Peyer's patch (tissue), 4 donors: ENCODE results near the gene CAPN7. TPM values are rescaled to one million over a fixed set of nuclear protein-coding genes. Genes with fewer than 3 reads are reported as not detected.

Experiments used
- DNase-seq, 3 donors: peaks; one replicate each; pipeline ENCODE4 v3.0.0-alpha.2; 2017 to 2019
- H3K27ac ChIP-seq, 4 donors: fragments of 200-600 bp; sonication (generic); one replicate each; pipeline ENCODE4 v1.5.1; 2016 to 2019
- H3K27me3 ChIP-seq, 2 donors: fragments of 200-600 bp; sonication (generic); one replicate each; pipeline ENCODE4 v1.5.1; 2019
- H3K36me3 ChIP-seq, 3 donors: fragments of 200-600 bp; sonication (generic); one replicate each; pipeline ENCODE4 v1.5.1; 2016 to 2019
- H3K4me1 ChIP-seq, 4 donors: fragments of 200-600 bp; sonication (generic); one replicate each; pipeline ENCODE4 v1.5.1; 2016 to 2019
- H3K4me3 ChIP-seq, 4 donors: fragments of 200-600 bp; sonication (generic); 1 replicate in 3 of 4; 2 replicates in 1 of 4; pipeline ENCODE4 v1.5.1; 2016 to 2019; ENCODE audit warnings: mild to moderate bottlenecking in 1 of 4
- H3K9me3 ChIP-seq, 4 donors: fragments of 200-600 bp; sonication (generic); one replicate each; pipeline ENCODE4 v1.5.1; 2016 to 2019; ENCODE audit warnings: mild to moderate bottlenecking in 1 of 4
- CTCF ChIP-seq, 6 experiments: fragments of 450-650 bp in 4 of 6; fragments of 200-600 bp in 2 of 6; sonication (generic) in 1 of 6; IDR thresholded peaks; one replicate each; pipeline ENCODE4 v1.5.1; 2017 to 2019; ENCODE audit warnings: antibody characterized with exemption in 6 of 6, mild to moderate bottlenecking in 3 of 6, moderate library complexity in 1 of 6
- POLR2A ChIP-seq, 2 donors: fragments of 450-650 bp; IDR thresholded peaks; one replicate each; pipeline ENCODE4 v1.5.1; 2017; ENCODE audit warnings: antibody characterized with exemption in 2 of 2, mild to moderate bottlenecking in 2 of 2, moderate library complexity in 2 of 2
- total RNA-seq, 4 donors: library from RNA; depleted of rRNA; stranded (reverse); fragments of >200 nt; gene quantifications; one replicate each; pipeline ENCODE4 v1.1.0, GENCODE V29; 2016

The CAPN7 gene
- total RNA-seq, 4 donors from 2014 or later, result 50.3 to 115 (median 69.3) TPM

GRCh38 chr3:15279671-15280402 is 73.8 kb downstream of the CAPN7 start:
- no peak overlapping the region for H3K27ac ChIP-seq
- TF ChIP-seq CTCF (IDR thresholded peaks at IDR 0.05), result no peak
- no peak for TF ChIP-seq POLR2A (IDR thresholded peaks at IDR 0.05)
- no peak overlapping the region for H3K4me3 ChIP-seq
- no peak for DNase-seq
- no peaks in the 10 kb centered on the region for H3K9me3 ChIP-seq
- no peaks in the 10 kb centered on the region for H3K36me3 ChIP-seq
- H3K4me1 ChIP-seq, result peaks cover 0 to 12% (median 4%) of the 10 kb centered on the region in 4 donors
- H3K27me3 ChIP-seq, result no peaks in the 10 kb centered on the region

GRCh38 chr3:15280853-15281532 is 74.9 kb downstream of the CAPN7 start:
- DNase-seq, result peak in 1 of 3 donors; percentile 63
- peak in 3 of 6 experiments; percentile 24 to 35 (median 27) for TF ChIP-seq CTCF (IDR thresholded peaks at IDR 0.05)
- no peak for TF ChIP-seq POLR2A (IDR thresholded peaks at IDR 0.05)

GRCh38 chr3:15281817-15282216 is 75.8 kb downstream of the CAPN7 start:
- DNase-seq, result no peak
- TF ChIP-seq POLR2A (IDR thresholded peaks at IDR 0.05), result no peak
- no peak for TF ChIP-seq CTCF (IDR thresholded peaks at IDR 0.05)
- Histone ChIP-seq H3K9me3 (no peaks in the 10 kb centered on the region), H3K4me3 (no peak overlapping the region), H3K36me3 (no peaks in the 10 kb centered on the region), H3K4me1 (peaks cover 0 to 12% (median 4%) of the 10 kb centered on the region in 4 donors), H3K27me3 (no peaks in the 10 kb centered on the region), H3K27ac (no peak overlapping the region)

More at GRCh38 chr3:15280853-15281532, 74.9 kb downstream of the CAPN7 start:
- Histone ChIP-seq H3K4me3 (no peak overlapping the region), H3K27ac (no peak overlapping the region), H3K36me3 (no peaks in the 10 kb centered on the region), H3K9me3 (no peaks in the 10 kb centered on the region), H3K27me3 (no peaks in the 10 kb centered on the region), H3K4me1 (peaks cover 0 to 12% (median 4%) of the 10 kb centered on the region in 4 donors)

- no peak for DNase-seq
- no peak overlapping the region for H3K27ac ChIP-seq
- H3K4me1 ChIP-seq, result peaks cover 0 to 12% (median 4%) of the 10 kb centered on the region in 4 donors
- H3K27me3 ChIP-seq, result no peaks in the 10 kb centered on the region
- no peak overlapping the region for H3K4me3 ChIP-seq
- TF ChIP-seq POLR2A (IDR thresholded peaks at IDR 0.05) (no peak), CTCF (IDR thresholded peaks at IDR 0.05) (no peak)
- no peaks in the 10 kb centered on the region for H3K9me3 ChIP-seq
- no peaks in the 10 kb centered on the region for H3K36me3 ChIP-seq
These were observed 77.7 kb downstream of the CAPN7 start for GRCh38 chr3:15283702-15284101.

GRCh38 chr3:15284121-15284889 is 78.3 kb downstream of the CAPN7 start:
- no peak for DNase-seq
- H3K27ac ChIP-seq, result no peak overlapping the region
- H3K4me1 ChIP-seq, result peaks cover 0 to 12% (median 4%) of the 10 kb centered on the region in 4 donors

More at GRCh38 chr3:15284121-15284889, 78.3 kb downstream of the CAPN7 start:
- TF ChIP-seq POLR2A (IDR thresholded peaks at IDR 0.05), result no peak
- Histone ChIP-seq H3K9me3 (no peaks in the 10 kb centered on the region), H3K4me3 (no peak overlapping the region), H3K36me3 (no peaks in the 10 kb centered on the region), H3K27me3 (no peaks in the 10 kb centered on the region)
